OCI-LY7 (cell line): ENCODE results near the gene CDKAL1. TPM values are rescaled to one million over a fixed set of nuclear protein-coding genes. Genes with fewer than 3 reads are reported as not detected.

Experiments used
- BruUV-seq: library from RNA; stranded (reverse); fragments of 400-500 nt; replicated peaks from 2 replicates; lab custom pipeline; 2021; lab: Mats Ljungman, UMichigan
- CTCF ChIA-PET: fragments of 300-600 bp; sonication (Branson Sonifier 250); formaldehyde crosslinking; loops from one replicate; lab custom pipeline; 2022; ENCODE audit warnings: antibody characterized with exemption; ENCODE audit not compliant: unreplicated experiment; lab: Charles Lee
- POLR2A ChIA-PET: fragments of 300-600 bp; sonication (Branson Sonifier 250); formaldehyde crosslinking; loops from one replicate; lab custom pipeline; 2022; ENCODE audit warnings: antibody characterized with exemption; lab: Charles Lee
- DNase-seq: peaks from one replicate; pipeline ENCODE4 v3.0.0-alpha.2; 2015; ENCODE audit warnings: low spot score
- H2AFZ ChIP-seq: fragments of 200-600 bp; sonication (generic), shearing (Covaris generic); 2 replicates; pipeline ENCODE4 v1.6.1; 2014; ENCODE audit warnings: mild to moderate bottlenecking, antibody characterized with exemption, low read length, moderate library complexity
- H3K27ac ChIP-seq: fragments of 200-600 bp; sonication (generic); 2 replicates; pipeline ENCODE4 v1.5.1; 2014; ENCODE audit warnings: mixed run types, low read depth, mild to moderate bottlenecking, moderate library complexity, low read length, inconsistent platforms; ENCODE audit not compliant: poor library complexity, severe bottlenecking
- H3K36me3 ChIP-seq: fragments of 200-600 bp; sonication (generic); 2 replicates; pipeline ENCODE4 v1.6.1; 2014; ENCODE audit warnings: mild to moderate bottlenecking, antibody characterized with exemption, low read length, moderate library complexity, mixed read lengths; ENCODE audit not compliant: insufficient read depth
- H3K4me1 ChIP-seq: fragments of 200-600 bp; sonication (generic); 2 replicates; pipeline ENCODE4 v1.5.1; 2014; ENCODE audit warnings: mild to moderate bottlenecking, low read length; ENCODE audit not compliant: insufficient read depth, poor library complexity, severe bottlenecking
- H3K4me2 ChIP-seq: fragments of 200-600 bp; sonication (generic); 2 replicates; pipeline ENCODE4 v1.6.1; 2014; ENCODE audit warnings: mild to moderate bottlenecking, low read length
- H3K4me3 ChIP-seq: fragments of 200-600 bp; sonication (generic); 2 replicates; pipeline ENCODE4 v1.5.1; 2014; ENCODE audit warnings: mild to moderate bottlenecking, low read depth, low read length; ENCODE audit not compliant: poor library complexity, severe bottlenecking
- H3K79me2 ChIP-seq: fragments of 200-600 bp; sonication (generic); 2 replicates; pipeline ENCODE4 v1.6.1; 2016; ENCODE audit warnings: low read depth, mild to moderate bottlenecking, low read length, moderate library complexity, mixed read lengths; ENCODE audit not compliant: insufficient read depth
- H3K9me2 ChIP-seq: fragments of 200-600 bp; sonication (generic); 2 replicates; pipeline ENCODE4 v1.6.1; 2016; ENCODE audit warnings: mild to moderate bottlenecking, low read length, mixed read lengths; ENCODE audit not compliant: insufficient read depth
- H3K9me3 ChIP-seq: fragments of 200-600 bp; sonication (generic); 2 replicates; pipeline ENCODE4 v1.6.1; 2014; ENCODE audit warnings: mild to moderate bottlenecking, mixed run types, low read length, mixed read lengths
- H4K20me1 ChIP-seq: fragments of 200-600 bp; sonication (generic); 2 replicates; pipeline ENCODE4 v1.6.1; 2014; ENCODE audit warnings: mild to moderate bottlenecking, antibody characterized with exemption, low read length, moderate library complexity, mixed read lengths; ENCODE audit not compliant: insufficient read depth
- EZH2phosphoT487 ChIP-seq: fragments of 200-600 bp; sonication (generic); IDR thresholded peaks from 2 replicates; pipeline ENCODE4 v1.6.1; 2018; ENCODE audit warnings: low read depth, borderline replicate concordance, mild to moderate bottlenecking, mixed run types, antibody characterized with exemption, low read length, moderate library complexity, mixed read lengths
- intact Hi-C: fragments of 100-400 bp; cut with micrococcal nuclease; formaldehyde crosslinking; loops from one replicate; pipeline ENCODE4 v1.10.0; 2022; ENCODE audit not compliant: unreplicated experiment
- total RNA-seq, 2 experiments: library from RNA; depleted of rRNA in 1 of 2; stranded (reverse); fragments of >200 nt in 1 of 2; shearing (Covaris generic) in 1 of 2; gene quantifications; 2 replicates each; pipeline ENCODE4 v1.2.3, GENCODE V29; 2014 to 2022
- TF ChIP-seq, protein P1 (sequence below): fragments of 200-600 bp; sonication (generic); conservative IDR thresholded peaks from 2 replicates; pipeline ENCODE4 v1.5.1; 2014; ENCODE audit warnings: mild to moderate bottlenecking, antibody characterized with exemption, low read length, moderate library complexity, mixed read lengths

CDKAL1 gene
- total RNA-seq, 2 experiments from 2014 or later = 19.9 to 21.1 TPM

DNA sequence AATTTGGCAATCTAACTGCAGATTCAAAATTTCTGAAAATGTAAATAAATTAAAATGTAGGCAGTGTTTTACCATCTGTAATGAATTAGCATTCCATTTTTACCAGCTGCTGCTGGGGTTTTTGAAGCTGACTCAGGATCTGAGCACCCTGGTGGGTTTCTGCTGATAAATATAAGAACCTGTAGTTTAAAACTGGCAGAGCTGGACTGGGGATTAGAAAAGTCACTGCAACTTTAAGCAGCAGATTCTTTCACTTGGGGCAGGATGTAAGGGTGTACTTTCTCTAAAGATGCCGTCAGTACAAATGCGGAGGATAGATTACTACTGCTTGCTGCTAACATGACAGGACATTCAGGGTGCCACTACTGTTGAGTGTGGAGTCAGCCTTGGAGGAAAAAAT is 341.8 kb downstream of the CDKAL1 start:
- Histone ChIP-seq H3K9me3 (no peaks in the 10 kb centered on the region), H2AFZ (no peak overlapping the region), H3K36me3 (no peaks in the 10 kb centered on the region), H3K27ac (no peak overlapping the region), H3K4me3 (no peak overlapping the region), H3K9me2 (no peaks in the 10 kb centered on the region), H3K79me2 (no peaks in the 10 kb centered on the region), H4K20me1 (no peaks in the 10 kb centered on the region), H3K4me2 (no peak overlapping the region), H3K4me1 (no peaks in the 10 kb centered on the region)
- no TSS peak for BruUV-seq
- CTCF ChIA-PET = no interaction called here
- POLR2A ChIA-PET = interaction anchor here (1.1 to 1.5 kb wide), 3 partner anchors 9 to 135 kb away, joined by 3 to 6 read pairs (median 3); no protein-coding TSS in a partner anchor
- intact Hi-C loops = no loop called here
- DNase-seq = no peak
- TF ChIP-seq, protein P1, sequence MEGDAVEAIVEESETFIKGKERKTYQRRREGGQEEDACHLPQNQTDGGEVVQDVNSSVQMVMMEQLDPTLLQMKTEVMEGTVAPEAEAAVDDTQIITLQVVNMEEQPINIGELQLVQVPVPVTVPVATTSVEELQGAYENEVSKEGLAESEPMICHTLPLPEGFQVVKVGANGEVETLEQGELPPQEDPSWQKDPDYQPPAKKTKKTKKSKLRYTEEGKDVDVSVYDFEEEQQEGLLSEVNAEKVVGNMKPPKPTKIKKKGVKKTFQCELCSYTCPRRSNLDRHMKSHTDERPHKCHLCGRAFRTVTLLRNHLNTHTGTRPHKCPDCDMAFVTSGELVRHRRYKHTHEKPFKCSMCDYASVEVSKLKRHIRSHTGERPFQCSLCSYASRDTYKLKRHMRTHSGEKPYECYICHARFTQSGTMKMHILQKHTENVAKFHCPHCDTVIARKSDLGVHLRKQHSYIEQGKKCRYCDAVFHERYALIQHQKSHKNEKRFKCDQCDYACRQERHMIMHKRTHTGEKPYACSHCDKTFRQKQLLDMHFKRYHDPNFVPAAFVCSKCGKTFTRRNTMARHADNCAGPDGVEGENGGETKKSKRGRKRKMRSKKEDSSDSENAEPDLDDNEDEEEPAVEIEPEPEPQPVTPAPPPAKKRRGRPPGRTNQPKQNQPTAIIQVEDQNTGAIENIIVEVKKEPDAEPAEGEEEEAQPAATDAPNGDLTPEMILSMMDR = no peak
- TF ChIP-seq EZH2phosphoT487 = no peak

DNA sequence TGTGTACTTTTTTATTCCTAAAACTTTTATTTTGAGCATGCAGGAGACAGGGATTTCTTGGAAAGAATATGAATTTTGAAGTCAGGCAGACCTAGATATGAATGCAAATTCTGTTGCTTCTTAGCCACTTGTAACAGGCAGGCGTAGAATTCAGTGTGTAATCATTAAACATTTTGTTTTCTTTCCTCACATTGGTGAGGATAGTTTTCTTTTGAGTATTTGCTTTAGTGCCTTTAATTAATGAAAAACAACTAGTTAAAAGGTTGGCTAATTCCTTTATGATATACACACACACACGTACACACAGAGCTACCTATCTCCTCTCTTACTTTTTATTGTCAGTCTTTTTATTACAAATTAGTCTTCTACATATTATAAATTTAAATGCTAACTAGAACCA is 342.3 kb downstream of the CDKAL1 start:
- Histone ChIP-seq H3K4me1 (no peaks in the 10 kb centered on the region), H3K9me2 (no peaks in the 10 kb centered on the region), H4K20me1 (no peaks in the 10 kb centered on the region), H3K4me2 (no peak overlapping the region), H3K4me3 (no peak overlapping the region), H3K36me3 (no peaks in the 10 kb centered on the region), H3K79me2 (no peaks in the 10 kb centered on the region), H3K27ac (no peak overlapping the region), H2AFZ (no peak overlapping the region), H3K9me3 (no peaks in the 10 kb centered on the region)
- intact Hi-C loops = no loop called here
- ChIA-PET POLR2A (interaction anchor here (1.1 kb wide), 1 partner anchor 135 kb away, joined by 3 read pairs; no protein-coding TSS in a partner anchor), CTCF (no interaction called here)
- BruUV-seq = no TSS peak
- no peak for DNase-seq
- TF ChIP-seq, protein P1 = no peak
- TF ChIP-seq EZH2phosphoT487 = no peak
